Suprapubic skin (tissue), 4 donors: ENCODE results near the gene FAM131A. TPM values are rescaled to one million over a fixed set of nuclear protein-coding genes. Genes with fewer than 3 reads are reported as not detected.

Experiments
- DNase-seq, 2 donors: peaks; one replicate each; pipeline ENCODE4 v3.0.0-alpha.2; 2019; ENCODE audit warnings: low spot score in 2 of 2
- H3K27ac ChIP-seq: fragments of 200-600 bp; sonication (generic); one replicate; pipeline ENCODE4 v1.5.1; 2019
- H3K27me3 ChIP-seq: fragments of 200-600 bp; sonication (generic); one replicate; pipeline ENCODE4 v1.5.1; 2019
- H3K36me3 ChIP-seq: fragments of 200-600 bp; sonication (generic); one replicate; pipeline ENCODE4 v1.5.1; 2019
- H3K4me1 ChIP-seq: fragments of 200-600 bp; sonication (generic); one replicate; pipeline ENCODE4 v1.5.1; 2019
- H3K4me3 ChIP-seq: fragments of 200-600 bp; sonication (generic); one replicate; pipeline ENCODE4 v1.5.1; 2019; ENCODE audit warnings: mild to moderate bottlenecking
- H3K9me3 ChIP-seq: fragments of 200-600 bp; sonication (generic); one replicate; pipeline ENCODE4 v1.5.1; 2019
- EP300 ChIP-seq: sonication (generic); formaldehyde crosslinking; IDR thresholded peaks from one replicate; pipeline ENCODE4 v1.6.1; 2017; ENCODE audit warnings: antibody characterized with exemption
- POLR2A ChIP-seq, 2 donors: fragments of 450-650 bp; IDR thresholded peaks; one replicate each; pipeline ENCODE4 v1.6.1; 2017; ENCODE audit warnings: antibody characterized with exemption in 2 of 2, mild to moderate bottlenecking in 2 of 2, moderate library complexity in 2 of 2
- POLR2AphosphoS5 ChIP-seq, 3 donors: sonication (generic); formaldehyde crosslinking; IDR thresholded peaks; one replicate each; pipeline ENCODE4 v1.6.1; 2017; ENCODE audit warnings: antibody characterized with exemption in 3 of 3
- WGBS: methylation state at CpG from one replicate; pipeline ENCODE4 v1.1.5; 2018; 5-methylcytosine and 5-hydroxymethylcytosine counted together
- total RNA-seq, 4 donors: library from RNA; depleted of rRNA; stranded (reverse); fragments of >200 nt; gene quantifications; one replicate each; pipeline ENCODE4 v1.1.0, GENCODE V29; 2016
- TF ChIP-seq, protein P1 (sequence below), 2 donors: fragments of 200-600 bp in 1 of 2; fragments of 450-650 bp in 1 of 2; sonication (generic) in 1 of 2; IDR thresholded peaks; one replicate each; pipeline ENCODE4 v1.5.1; 2016 to 2019; ENCODE audit warnings: antibody characterized with exemption in 2 of 2, mild to moderate bottlenecking in 1 of 2, moderate library complexity in 1 of 2

The FAM131A gene
- total RNA-seq, 4 donors from 2014 or later: 54.4 to 77.9 (median 65.3) TPM

DNA sequence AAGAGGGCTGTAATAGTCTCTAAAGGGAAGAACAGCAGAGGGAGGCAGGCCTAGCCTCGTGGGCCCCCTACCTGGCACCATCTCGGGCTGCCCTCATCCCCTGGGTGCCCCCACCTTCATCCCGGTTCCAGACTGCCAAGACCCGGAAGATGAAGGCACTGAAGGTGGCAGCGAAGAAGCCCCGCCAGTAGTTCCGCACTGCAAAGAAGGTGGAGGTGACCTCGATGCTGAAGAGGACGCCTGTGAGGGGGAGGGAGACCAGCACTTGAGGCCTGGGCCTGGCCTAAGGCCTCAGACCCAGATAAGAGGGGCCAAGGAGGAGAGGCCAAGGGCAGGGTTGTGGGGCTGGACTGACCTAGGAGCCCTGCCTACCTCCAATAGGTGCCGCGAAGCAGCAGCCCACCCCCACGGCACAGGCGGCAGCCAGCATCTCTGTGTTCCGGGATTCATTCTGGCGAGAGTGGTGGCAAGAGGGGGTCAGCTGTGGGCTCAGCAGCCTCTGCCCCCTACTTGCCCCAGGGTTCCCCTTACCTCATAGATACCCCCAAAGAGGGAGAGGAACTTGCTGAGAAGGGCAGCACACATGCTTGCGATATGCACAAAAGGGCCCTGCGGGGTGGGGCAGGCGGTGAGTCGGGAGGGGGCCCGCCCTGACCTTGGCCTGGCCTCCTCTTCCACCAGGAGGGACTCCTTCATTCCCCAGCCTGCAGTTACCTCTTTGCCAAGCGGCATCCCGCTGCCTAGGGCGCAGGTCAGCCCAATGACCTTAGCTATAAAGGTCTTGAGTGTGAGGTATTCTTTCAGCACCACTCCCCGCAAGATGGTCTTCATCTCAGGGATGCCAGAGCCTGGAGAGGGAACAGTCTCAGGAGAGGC, 20.1 kb downstream of the FAM131A start:
- Histone ChIP-seq H3K9me3 (no peaks in the 10 kb centered on the region), H3K4me1 (peaks cover 23% of the 10 kb centered on the region), H3K36me3 (peaks cover 10% of the 10 kb centered on the region), H3K4me3 (no peak overlapping the region), H3K27me3 (no peaks in the 10 kb centered on the region), H3K27ac (no peak overlapping the region)
- WGBS: 91% methylated on average over 19 of the region's 24 CpGs
- no peak for DNase-seq
- TF ChIP-seq POLR2A (IDR thresholded peaks at IDR 0.05) (no peak), POLR2AphosphoS5 (IDR thresholded peaks at IDR 0.05) (no peak), EP300 (no peak)
- TF ChIP-seq, protein P1, sequence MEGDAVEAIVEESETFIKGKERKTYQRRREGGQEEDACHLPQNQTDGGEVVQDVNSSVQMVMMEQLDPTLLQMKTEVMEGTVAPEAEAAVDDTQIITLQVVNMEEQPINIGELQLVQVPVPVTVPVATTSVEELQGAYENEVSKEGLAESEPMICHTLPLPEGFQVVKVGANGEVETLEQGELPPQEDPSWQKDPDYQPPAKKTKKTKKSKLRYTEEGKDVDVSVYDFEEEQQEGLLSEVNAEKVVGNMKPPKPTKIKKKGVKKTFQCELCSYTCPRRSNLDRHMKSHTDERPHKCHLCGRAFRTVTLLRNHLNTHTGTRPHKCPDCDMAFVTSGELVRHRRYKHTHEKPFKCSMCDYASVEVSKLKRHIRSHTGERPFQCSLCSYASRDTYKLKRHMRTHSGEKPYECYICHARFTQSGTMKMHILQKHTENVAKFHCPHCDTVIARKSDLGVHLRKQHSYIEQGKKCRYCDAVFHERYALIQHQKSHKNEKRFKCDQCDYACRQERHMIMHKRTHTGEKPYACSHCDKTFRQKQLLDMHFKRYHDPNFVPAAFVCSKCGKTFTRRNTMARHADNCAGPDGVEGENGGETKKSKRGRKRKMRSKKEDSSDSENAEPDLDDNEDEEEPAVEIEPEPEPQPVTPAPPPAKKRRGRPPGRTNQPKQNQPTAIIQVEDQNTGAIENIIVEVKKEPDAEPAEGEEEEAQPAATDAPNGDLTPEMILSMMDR (IDR thresholded peaks at IDR 0.05): no peak

DNA sequence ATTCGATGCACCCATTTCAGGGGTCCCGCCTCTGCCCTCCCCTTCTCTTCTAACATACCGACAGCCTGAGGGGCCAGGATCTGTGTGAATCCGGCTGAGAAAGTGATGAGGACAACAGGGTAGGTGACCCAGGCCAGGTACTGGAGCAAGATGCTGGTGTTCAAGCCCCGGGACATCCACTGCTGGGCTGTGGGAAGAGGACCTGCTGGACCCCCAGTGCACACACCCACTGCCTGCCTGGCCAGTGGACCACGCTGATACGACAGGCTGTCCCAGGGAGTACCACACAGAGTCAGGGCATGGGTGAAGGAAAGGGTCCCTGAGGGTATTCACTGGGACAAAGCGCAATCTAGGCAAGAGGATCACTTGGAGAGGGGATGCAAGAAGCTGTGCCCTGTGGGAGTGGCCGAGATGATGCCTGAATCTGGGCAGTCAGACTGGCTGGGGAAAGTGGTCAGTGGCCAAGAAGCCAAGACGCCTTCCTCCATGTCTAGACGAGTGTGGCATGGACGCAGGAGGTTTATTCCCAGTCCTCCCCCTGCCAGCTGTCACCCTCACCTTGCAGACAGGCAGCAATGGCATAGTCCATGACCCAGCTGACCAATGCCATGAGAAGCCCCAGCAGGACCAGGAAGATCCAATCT, 20.8 kb downstream of the FAM131A start:
- H3K9me3 ChIP-seq: no peaks in the 10 kb centered on the region
- no peak overlapping the region for H3K27ac ChIP-seq
- DNase-seq: no peak
- no peaks in the 10 kb centered on the region for H3K27me3 ChIP-seq
- no peak overlapping the region for H3K4me3 ChIP-seq
- H3K4me1 ChIP-seq: peaks cover 24% of the 10 kb centered on the region
- H3K36me3 ChIP-seq: peaks cover 10% of the 10 kb centered on the region
- WGBS: 95% methylated on average over 10 of the region's 12 CpGs
- TF ChIP-seq POLR2AphosphoS5 (IDR thresholded peaks at IDR 0.05): no peak
- TF ChIP-seq POLR2A (IDR thresholded peaks at IDR 0.05): no peak
- TF ChIP-seq, protein P1 (IDR thresholded peaks at IDR 0.05): no peak
- no peak for TF ChIP-seq EP300

DNA sequence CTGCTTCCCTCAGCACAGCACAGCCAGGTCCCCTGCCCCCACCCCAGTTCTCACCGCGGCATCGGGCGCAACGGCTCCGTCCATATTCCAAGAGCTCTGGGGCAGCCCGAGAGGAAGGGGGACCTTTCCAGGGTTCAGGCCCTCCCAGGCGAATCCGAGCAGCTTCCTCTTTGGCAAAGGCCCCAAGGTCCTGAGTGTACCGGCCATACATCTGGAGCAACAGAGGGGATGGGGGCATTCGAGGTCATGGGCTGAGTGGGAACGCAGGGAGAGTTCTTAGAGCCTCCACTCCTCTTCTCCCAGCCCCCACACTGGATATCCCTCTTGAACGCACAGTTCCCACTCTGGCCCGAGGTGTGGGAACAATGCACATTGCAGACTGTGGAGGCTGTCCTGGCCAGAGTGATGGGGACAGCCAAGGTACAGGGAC, 21.5 kb downstream of the FAM131A start:
- TF ChIP-seq POLR2A (IDR thresholded peaks at IDR 0.05) (no peak), EP300 (no peak), POLR2AphosphoS5 (IDR thresholded peaks at IDR 0.05) (no peak)
- TF ChIP-seq, protein P1 (IDR thresholded peaks at IDR 0.05): no peak
- Histone ChIP-seq H3K4me1 (peaks cover 30% of the 10 kb centered on the region), H3K36me3 (peaks cover 10% of the 10 kb centered on the region), H3K9me3 (no peaks in the 10 kb centered on the region), H3K4me3 (no peak overlapping the region), H3K27ac (no peak overlapping the region), H3K27me3 (no peaks in the 10 kb centered on the region)
- DNase-seq: no peak
- 87% methylated on average over 14 of the region's 14 CpGs for WGBS

DNA sequence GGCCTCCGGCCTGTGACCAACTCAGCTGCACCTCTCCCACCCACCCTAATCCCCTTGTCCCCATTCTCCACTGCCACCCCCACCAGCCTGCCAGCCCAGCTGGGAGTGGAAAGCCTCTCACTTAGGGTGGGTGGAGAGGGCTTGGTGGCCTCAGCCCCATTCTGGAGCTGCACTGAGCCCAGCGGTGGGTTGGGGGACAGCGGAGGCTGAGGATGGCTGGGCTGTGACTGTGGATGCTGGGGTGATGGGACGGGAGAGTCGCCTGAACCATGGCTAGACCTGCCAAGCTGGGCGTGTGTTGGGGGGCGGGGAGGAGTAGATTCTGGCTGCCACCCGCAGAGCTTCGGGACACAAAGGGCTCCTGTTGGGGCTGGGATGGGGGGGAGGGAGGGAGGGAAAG, 22.2 kb downstream of the FAM131A start:
- H3K4me3 ChIP-seq: no peak overlapping the region
- peaks cover 37% of the 10 kb centered on the region for H3K4me1 ChIP-seq
- H3K36me3 ChIP-seq: peaks cover 10% of the 10 kb centered on the region
- no peak overlapping the region for H3K27ac ChIP-seq
- TF ChIP-seq EP300: no peak
- no peak for TF ChIP-seq POLR2AphosphoS5 (IDR thresholded peaks at IDR 0.05)
- TF ChIP-seq, protein P1 (IDR thresholded peaks at IDR 0.05): no peak
- no peak for TF ChIP-seq POLR2A (IDR thresholded peaks at IDR 0.05)
- H3K9me3 ChIP-seq: no peaks in the 10 kb centered on the region
- no peak for DNase-seq
- H3K27me3 ChIP-seq: no peaks in the 10 kb centered on the region
- WGBS: 48% methylated on average over 9 of the region's 9 CpGs
